Calu3 (cell line): ENCODE data around the gene JAZF1. TPM values are rescaled to one million over a fixed set of nuclear protein-coding genes. Genes with fewer than 3 reads are reported as not detected.

Experiments used
- BruUV-seq: library from RNA; stranded (reverse); fragments of 400-500 nt; replicated peaks from 2 replicates; lab custom pipeline; 2021; lab: Mats Ljungman, UMichigan
- CTCF ChIA-PET: fragments of 300-600 bp; sonication (Branson Sonifier 250); formaldehyde crosslinking; loops from one replicate; lab custom pipeline; 2022; ENCODE audit warnings: antibody characterized with exemption; lab: Charles Lee
- DNase-seq: peaks from one replicate; pipeline ENCODE4 v3.0.0; 2022
- H3K27ac Mint-ChIP-seq: one replicate; pipeline ENCODE4 v1.8.0; 2022; ENCODE audit warnings: mixed read lengths; ENCODE audit not compliant: unreplicated experiment
- H3K27me3 Mint-ChIP-seq: one replicate; pipeline ENCODE4 v1.8.0; 2022; ENCODE audit warnings: mixed read lengths; ENCODE audit not compliant: unreplicated experiment
- H3K36me3 Mint-ChIP-seq: one replicate; pipeline ENCODE4 v1.8.0; 2022; ENCODE audit warnings: mild to moderate bottlenecking, moderate library complexity, mixed read lengths; ENCODE audit not compliant: insufficient read depth, unreplicated experiment
- H3K4me1 Mint-ChIP-seq: one replicate; pipeline ENCODE4 v1.8.0; 2022; ENCODE audit warnings: mild to moderate bottlenecking, low read depth, mixed read lengths; ENCODE audit not compliant: unreplicated experiment
- H3K4me3 Mint-ChIP-seq: one replicate; pipeline ENCODE4 v1.8.0; 2022; ENCODE audit warnings: mild to moderate bottlenecking, low read depth, moderate library complexity, mixed read lengths; ENCODE audit not compliant: unreplicated experiment
- H3K9me3 Mint-ChIP-seq: one replicate; pipeline ENCODE4 v1.8.0; 2022; ENCODE audit warnings: low read depth, mixed read lengths; ENCODE audit not compliant: unreplicated experiment
- CTCF ChIP-seq: fragments of 200-600 bp; IDR thresholded peaks from one replicate; pipeline ENCODE4 v1.8.0; 2022; ENCODE audit warnings: antibody characterized with exemption; ENCODE audit not compliant: unreplicated experiment
- intact Hi-C: fragments of 100-400 bp; cut with micrococcal nuclease; formaldehyde crosslinking; loops from one replicate; pipeline ENCODE4 v1.10.0; 2022; ENCODE audit not compliant: unreplicated experiment
- total RNA-seq: library from RNA; stranded (reverse); gene quantifications from 2 replicates; pipeline ENCODE4 v1.2.3, GENCODE V29; 2022

The JAZF1 gene
- total RNA-seq, 1 experiment from 2014 or later: 10.7 TPM

GRCh38 chr7:27885652-27886051 is 294.9 kb downstream of the JAZF1 start:
- Mint-ChIP-seq H3K4me1 (peaks cover 7% of the 10 kb centered on the region), H3K27me3 (no peaks in the 10 kb centered on the region), H3K36me3 (no peaks in the 10 kb centered on the region), H3K27ac (no peak overlapping the region), H3K9me3 (peaks cover 2% of the 10 kb centered on the region), H3K4me3 (no peak overlapping the region)
- intact Hi-C loops: no loop called here
- DNase-seq: no peak
- CTCF ChIA-PET: no interaction called here
- no TSS peak for BruUV-seq
- TF ChIP-seq CTCF: no peak

- Mint-ChIP-seq H3K27ac (no peak overlapping the region), H3K4me3 (no peak overlapping the region), H3K36me3 (no peaks in the 10 kb centered on the region), H3K4me1 (no peaks in the 10 kb centered on the region), H3K27me3 (no peaks in the 10 kb centered on the region), H3K9me3 (peaks cover 2% of the 10 kb centered on the region)
- TF ChIP-seq CTCF: no peak
- no TSS peak for BruUV-seq
- intact Hi-C loops: no loop called here
- CTCF ChIA-PET: no interaction called here
- no peak for DNase-seq
These were observed 296.9 kb downstream of the JAZF1 start for GRCh38 chr7:27883696-27884095.

- CTCF ChIA-PET: no interaction called here
- H3K4me1 Mint-ChIP-seq: peaks cover 39% of the 10 kb centered on the region
- no peaks in the 10 kb centered on the region for H3K27me3 Mint-ChIP-seq
- intact Hi-C loops: no loop called here
- no TSS peak for BruUV-seq
- no peak overlapping the region for H3K27ac Mint-ChIP-seq
- no peaks in the 10 kb centered on the region for H3K9me3 Mint-ChIP-seq
- DNase-seq: no peak
- peaks cover 5% of the 10 kb centered on the region for H3K36me3 Mint-ChIP-seq
- TF ChIP-seq CTCF: no peak
- H3K4me3 Mint-ChIP-seq: no peak overlapping the region
These were observed 303.8 kb downstream of the JAZF1 start for GRCh38 chr7:27876756-27877155.

- DNase-seq: no peak
- CTCF ChIA-PET: interaction anchor here (0.6 kb wide), 1 partner anchor 761 kb away, joined by 3 read pairs; no protein-coding TSS in a partner anchor
- Mint-ChIP-seq H3K4me3 (no peak overlapping the region), H3K4me1 (peaks cover 39% of the 10 kb centered on the region), H3K27me3 (no peaks in the 10 kb centered on the region), H3K9me3 (no peaks in the 10 kb centered on the region), H3K27ac (no peak overlapping the region), H3K36me3 (peaks cover 5% of the 10 kb centered on the region)
- BruUV-seq: no TSS peak
- intact Hi-C loops: no loop called here
- TF ChIP-seq CTCF: no peak
These were observed 304.8 kb downstream of the JAZF1 start for GRCh38 chr7:27875832-27876231.
